HFFc6 (cell line): ENCODE data around the gene GOPC. TPM values are rescaled to one million over a fixed set of nuclear protein-coding genes. Genes with fewer than 3 reads are reported as not detected.

Experiments used
- DNase-seq: peaks from one replicate; pipeline ENCODE4 v3.0.0-alpha.2; 2018
- H3K27ac Mint-ChIP-seq: 2 replicates; pipeline ENCODE4 v1.8.0; 2020; ENCODE audit warnings: mild to moderate bottlenecking, mixed read lengths
- H3K27me3 Mint-ChIP-seq: 2 replicates; pipeline ENCODE4 v1.8.0; 2021; ENCODE audit warnings: mild to moderate bottlenecking, moderate library complexity, mixed read lengths; ENCODE audit not compliant: insufficient read depth
- H3K36me3 Mint-ChIP-seq: 2 replicates; pipeline ENCODE4 v1.8.0; 2021; ENCODE audit warnings: low read depth, mixed read lengths
- H3K4me1 Mint-ChIP-seq: 2 replicates; pipeline ENCODE4 v1.8.0; 2020; ENCODE audit warnings: low read depth, mixed read lengths
- H3K4me3 Mint-ChIP-seq: 2 replicates; pipeline ENCODE4 v1.8.0; 2020; ENCODE audit warnings: mild to moderate bottlenecking, moderate library complexity, mixed read lengths
- H3K9me3 Mint-ChIP-seq: 2 replicates; pipeline ENCODE4 v1.8.0; 2020; ENCODE audit warnings: mild to moderate bottlenecking, mixed read lengths
- total RNA-seq, 6 experiments: library from RNA; stranded (reverse); fragmentation: NEBNext Ultra II Directional; extraction: Animal tissue kit (Norgen Biotek cat#: 25700); gene quantifications; 2 replicates in 1 of 6; 3 replicates in 5 of 6; pipeline ENCODE4 v1.2.3, GENCODE V29; 2021
- TF ChIP-seq, protein P1 (sequence below): fragments of 200-600 bp; sonication (generic); IDR thresholded peaks from 2 replicates; pipeline ENCODE4 v1.5.0; 2021; ENCODE audit warnings: antibody characterized with exemption, mild to moderate bottlenecking

Gene GOPC
- total RNA-seq, 6 experiments from 2014 or later, result 40.5 to 51.8 (median 45.4) TPM

DNA sequence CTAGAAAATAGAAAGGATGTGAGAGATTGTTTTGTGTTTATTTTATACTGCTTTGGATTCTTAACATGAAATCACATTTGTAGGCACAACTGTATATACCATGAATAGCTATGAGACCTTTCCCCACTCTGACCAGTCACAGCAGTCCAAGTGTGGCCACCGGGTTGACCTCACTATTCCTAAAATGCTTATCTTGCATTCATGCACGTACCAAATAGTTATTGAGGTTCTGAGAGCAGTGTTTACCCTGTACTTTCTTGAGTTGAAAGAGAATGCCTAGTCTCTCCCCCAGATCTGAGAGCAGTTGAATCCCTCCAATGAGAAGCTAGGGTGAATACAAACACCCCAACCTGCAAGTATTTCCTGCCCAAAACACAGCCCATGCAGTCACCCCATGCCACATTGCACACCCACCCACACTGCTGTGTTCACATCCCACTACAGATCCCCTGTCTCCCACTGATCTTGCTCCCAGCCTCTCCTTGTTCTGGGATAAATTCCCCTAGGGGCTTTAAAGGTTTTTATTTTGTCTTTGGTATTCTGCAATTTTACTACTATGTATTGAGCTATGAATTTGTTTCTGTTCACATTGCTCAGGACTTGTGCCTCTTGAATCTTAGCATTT lies 51.6 kb downstream of the GOPC start:
- Mint-ChIP-seq H3K9me3 (no peaks in the 10 kb centered on the region), H3K4me1 (peaks cover 57% of the 10 kb centered on the region), H3K27me3 (peaks cover 1% of the 10 kb centered on the region), H3K27ac (peak overlapping the region; percentile 3; the same call in 1 of the 2 replicates), H3K36me3 (peaks cover 36% of the 10 kb centered on the region), H3K4me3 (no peak overlapping the region)
- TF ChIP-seq, protein P1, sequence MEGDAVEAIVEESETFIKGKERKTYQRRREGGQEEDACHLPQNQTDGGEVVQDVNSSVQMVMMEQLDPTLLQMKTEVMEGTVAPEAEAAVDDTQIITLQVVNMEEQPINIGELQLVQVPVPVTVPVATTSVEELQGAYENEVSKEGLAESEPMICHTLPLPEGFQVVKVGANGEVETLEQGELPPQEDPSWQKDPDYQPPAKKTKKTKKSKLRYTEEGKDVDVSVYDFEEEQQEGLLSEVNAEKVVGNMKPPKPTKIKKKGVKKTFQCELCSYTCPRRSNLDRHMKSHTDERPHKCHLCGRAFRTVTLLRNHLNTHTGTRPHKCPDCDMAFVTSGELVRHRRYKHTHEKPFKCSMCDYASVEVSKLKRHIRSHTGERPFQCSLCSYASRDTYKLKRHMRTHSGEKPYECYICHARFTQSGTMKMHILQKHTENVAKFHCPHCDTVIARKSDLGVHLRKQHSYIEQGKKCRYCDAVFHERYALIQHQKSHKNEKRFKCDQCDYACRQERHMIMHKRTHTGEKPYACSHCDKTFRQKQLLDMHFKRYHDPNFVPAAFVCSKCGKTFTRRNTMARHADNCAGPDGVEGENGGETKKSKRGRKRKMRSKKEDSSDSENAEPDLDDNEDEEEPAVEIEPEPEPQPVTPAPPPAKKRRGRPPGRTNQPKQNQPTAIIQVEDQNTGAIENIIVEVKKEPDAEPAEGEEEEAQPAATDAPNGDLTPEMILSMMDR, result no peak
- no peak for DNase-seq

DNA sequence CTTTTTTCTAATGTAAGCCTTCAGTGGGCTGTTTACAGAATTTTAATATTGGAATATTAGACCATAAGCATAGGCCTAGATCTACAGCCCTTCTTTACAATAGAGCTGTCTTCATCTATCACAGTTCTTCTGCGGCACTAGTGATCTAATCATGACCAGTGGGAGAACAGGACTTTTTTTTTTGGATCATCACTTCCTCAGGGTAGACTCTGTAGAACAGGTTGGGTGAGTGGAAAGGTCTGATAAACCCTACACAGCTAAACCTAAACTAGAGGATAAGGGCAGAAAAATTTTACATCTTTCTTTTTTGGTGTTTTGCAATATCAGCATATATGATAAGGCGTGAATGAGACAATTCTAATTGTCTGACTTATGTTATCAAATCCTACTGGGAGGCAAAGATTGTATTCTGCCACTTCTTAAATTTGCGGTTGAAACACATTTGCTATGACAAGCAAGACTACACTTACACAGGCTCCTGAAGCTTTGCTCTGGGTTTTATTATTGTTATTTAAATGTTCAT lies 52.2 kb downstream of the GOPC start:
- Mint-ChIP-seq H3K4me1 (peaks cover 55% of the 10 kb centered on the region), H3K4me3 (no peak overlapping the region), H3K36me3 (peaks cover 40% of the 10 kb centered on the region), H3K27me3 (peaks cover 1% of the 10 kb centered on the region), H3K9me3 (no peaks in the 10 kb centered on the region), H3K27ac (no peak overlapping the region)
- TF ChIP-seq, protein P1, result no peak
- DNase-seq, result no peak

DNA sequence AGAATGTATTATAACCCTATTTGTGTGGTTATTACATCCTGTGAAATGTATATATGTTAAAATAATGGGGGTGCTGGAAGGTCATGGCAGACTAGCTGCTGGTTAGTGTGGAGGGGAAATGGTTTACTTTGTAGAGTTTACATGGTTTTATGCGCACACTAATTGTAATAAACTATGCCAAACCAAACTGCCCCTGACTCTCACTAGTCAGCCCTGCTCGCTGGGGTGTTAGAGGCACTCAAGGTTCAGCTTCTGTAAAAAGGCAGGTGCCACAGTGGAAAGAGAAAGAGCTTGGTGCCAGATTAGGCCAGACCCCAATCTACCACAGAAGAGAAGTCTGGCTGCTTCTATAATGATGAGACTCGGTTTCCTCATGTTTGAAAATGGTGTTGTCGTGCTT lies 52.7 kb downstream of the GOPC start:
- DNase-seq, result no peak
- TF ChIP-seq, protein P1, result no peak
- Mint-ChIP-seq H3K4me1 (peaks cover 55% of the 10 kb centered on the region), H3K27me3 (peaks cover 1% of the 10 kb centered on the region), H3K36me3 (peaks cover 42% of the 10 kb centered on the region), H3K4me3 (no peak overlapping the region), H3K27ac (no peak overlapping the region; the same call in 1 of the 2 replicates), H3K9me3 (no peaks in the 10 kb centered on the region)

DNA sequence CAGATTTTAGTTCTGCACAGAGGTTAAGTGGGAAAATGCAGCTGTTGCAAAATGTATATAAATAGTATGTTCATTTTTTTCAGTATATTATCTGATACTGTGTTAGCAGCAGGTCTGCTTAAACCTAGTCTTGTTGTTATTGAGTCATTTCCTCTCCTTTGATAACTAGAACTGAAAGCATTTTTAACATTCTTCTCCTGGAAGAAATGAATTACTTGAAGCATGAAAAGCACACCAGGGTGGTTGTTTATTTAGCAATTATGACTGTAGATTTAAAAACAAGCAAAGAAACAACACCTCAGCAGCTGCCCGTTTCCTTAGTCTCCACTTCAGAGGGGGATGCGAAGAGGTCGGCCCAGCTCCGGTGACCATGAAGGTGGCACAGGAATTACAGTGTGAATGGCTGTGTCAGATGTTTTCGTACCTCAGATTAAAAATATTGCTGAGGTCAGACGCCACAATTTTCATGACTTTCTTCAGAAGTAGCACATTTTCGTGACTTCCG lies 53.5 kb downstream of the GOPC start:
- DNase-seq, result peak; percentile 52
- Mint-ChIP-seq H3K27ac (peak overlapping the region; percentile 81), H3K4me3 (peak overlapping the region; percentile 72), H3K27me3 (peaks cover 1% of the 10 kb centered on the region), H3K36me3 (peaks cover 44% of the 10 kb centered on the region), H3K9me3 (no peaks in the 10 kb centered on the region), H3K4me1 (peaks cover 55% of the 10 kb centered on the region)
- TF ChIP-seq, protein P1, result no peak

DNA sequence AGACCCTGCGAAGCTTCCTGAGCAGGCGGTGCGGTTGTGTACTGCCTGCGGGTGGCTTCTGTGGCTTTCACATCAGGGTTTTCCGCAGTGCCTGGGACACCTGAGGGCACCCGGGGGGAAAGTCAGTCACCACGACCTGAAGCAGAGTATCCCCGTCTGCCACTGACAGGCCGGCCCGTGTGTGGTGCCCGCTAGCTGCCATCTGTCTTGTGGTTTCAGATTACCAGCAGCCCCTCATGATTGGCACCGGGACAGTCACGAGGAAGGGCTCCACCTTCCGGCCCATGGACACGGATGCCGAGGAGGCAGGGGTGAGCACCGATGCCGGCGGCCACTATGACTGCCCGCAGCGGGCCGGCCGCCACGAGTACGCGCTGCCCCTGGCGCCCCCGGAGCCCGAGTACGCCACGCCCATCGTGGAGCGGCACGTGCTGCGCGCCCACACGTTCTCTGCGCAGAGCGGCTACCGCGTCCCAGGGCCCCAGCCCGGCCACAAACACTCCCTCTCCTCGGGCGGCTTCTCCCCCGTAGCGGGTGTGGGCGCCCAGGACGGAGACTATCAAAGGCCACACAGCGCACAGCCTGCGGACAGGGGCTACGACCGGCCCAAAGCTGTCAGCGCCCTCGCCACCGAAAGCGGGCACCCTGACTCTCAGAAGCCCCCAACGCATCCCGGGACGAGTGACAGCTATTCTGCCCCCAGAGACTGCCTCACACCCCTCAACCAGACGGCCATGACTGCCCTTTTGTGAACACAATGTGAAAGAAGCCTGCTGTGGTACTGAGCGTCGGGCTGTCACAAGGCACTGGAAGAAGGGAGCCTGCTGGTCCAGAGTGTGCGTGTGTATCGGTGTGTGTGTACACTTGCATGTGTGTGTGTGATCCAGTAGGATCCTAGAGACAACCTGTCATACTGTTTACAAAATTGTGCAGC lies 54.4 kb downstream of the GOPC start:
- peak overlapping the region; percentile 81 for H3K27ac Mint-ChIP-seq
- H3K4me1 Mint-ChIP-seq, result peaks cover 55% of the 10 kb centered on the region

More for the DNA sequence above, 54.4 kb downstream of the GOPC start:
- TF ChIP-seq, protein P1, result peak; percentile 51
- Mint-ChIP-seq H3K27me3 (peaks cover 1% of the 10 kb centered on the region), H3K4me3 (peak overlapping the region; percentile 72), H3K36me3 (peaks cover 50% of the 10 kb centered on the region), H3K9me3 (no peaks in the 10 kb centered on the region)
- no peak for DNase-seq
